HepG2 (cell line): ENCODE results near the gene COBLL1. TPM values are rescaled to one million over a fixed set of nuclear protein-coding genes. Genes with fewer than 3 reads are reported as not detected.
A peak's percentile ranks its signal among the peaks of the same experiment; 100 is the strongest.

Source experiments
- CBX2 ChIP-seq, 2 experiments: fragments of 200-600 bp in 1 of 2; sonication (generic); formaldehyde crosslinking in 1 of 2; IDR thresholded peaks; 2 replicates each; pipeline versions ENCODE4 v1.7.0 to v1.8.1; 2018 to 2022; ENCODE audit warnings: low read depth in 2 of 2, low read length in 1 of 2, mild to moderate bottlenecking in 1 of 2, missing genetic modification reagents in 1 of 2
- CREM ChIP-seq, 2 experiments: sonication (generic) in 1 of 2; formaldehyde crosslinking in 1 of 2; IDR thresholded peaks; 2 replicates each; pipeline versions ENCODE4 v1.4.0 to v1.6.1; 2016 to 2020; ENCODE audit warnings: antibody characterized with exemption in 1 of 2, mild to moderate bottlenecking in 1 of 2, missing genetic modification reagents in 1 of 2
- DNMT1 ChIP-seq: sonication (generic); formaldehyde crosslinking; IDR thresholded peaks from 2 replicates; pipeline ENCODE4 v1.5.1; 2020; ENCODE audit warnings: mild to moderate bottlenecking, missing genetic modification reagents
- EEA1 ChIP-seq: sonication (generic); formaldehyde crosslinking; IDR thresholded peaks from 2 replicates; pipeline ENCODE4 v1.5.1; 2020; ENCODE audit warnings: mild to moderate bottlenecking, missing genetic modification reagents, borderline replicate concordance
- ELF3 ChIP-seq: IDR thresholded peaks from 2 replicates; pipeline ENCODE4 v1.6.1; 2016; ENCODE audit warnings: missing genetic modification reagents, missing compliant biosample characterization
- GATA4 ChIP-seq: sonication (generic); IDR thresholded peaks from 2 replicates; pipeline ENCODE4 v1.6.1; 2016; ENCODE audit warnings: antibody characterized with exemption, low read depth, borderline replicate concordance
- GATAD2A ChIP-seq: IDR thresholded peaks from 2 replicates; pipeline ENCODE4 v1.6.1; 2016
- HOXA5 ChIP-seq: sonication (generic); formaldehyde crosslinking; IDR thresholded peaks from 2 replicates; pipeline ENCODE4 v1.4.0; 2020; ENCODE audit warnings: missing genetic modification reagents
- HOXA9 ChIP-seq: sonication (generic); formaldehyde crosslinking; IDR thresholded peaks from 2 replicates; pipeline ENCODE4 v1.8.1; 2022; ENCODE audit warnings: missing genetic modification reagents, mild to moderate bottlenecking, moderate library complexity, borderline replicate concordance
- MEF2D ChIP-seq: sonication (generic); formaldehyde crosslinking; IDR thresholded peaks from 2 replicates; pipeline ENCODE4 v1.5.1; 2020; ENCODE audit warnings: mild to moderate bottlenecking, missing genetic modification reagents
- NR2F1 ChIP-seq, 2 experiments: fragments of 450-650 bp in 1 of 2; formaldehyde crosslinking in 1 of 2; IDR thresholded peaks; 2 replicates each; pipeline versions ENCODE4 v1.5.0 to v1.6.1; 2016 to 2020; ENCODE audit warnings: mild to moderate bottlenecking in 1 of 2, missing compliant biosample characterization in 1 of 2, missing genetic modification reagents in 1 of 2, moderate library complexity in 1 of 2
- PPARG ChIP-seq: conservative IDR thresholded peaks from 2 replicates; pipeline ENCODE4 v1.6.1; 2016; ENCODE audit warnings: missing biosample characterization, missing genetic modification reagents
- RARA ChIP-seq: IDR thresholded peaks from 2 replicates; pipeline ENCODE4 v1.6.1; 2016; ENCODE audit warnings: missing genetic modification reagents, missing compliant biosample characterization
- SETDB1 ChIP-seq: sonication (generic); formaldehyde crosslinking; IDR thresholded peaks from 2 replicates; pipeline ENCODE4 v1.5.1; 2020; ENCODE audit warnings: missing genetic modification reagents, mild to moderate bottlenecking, borderline replicate concordance
- SIX4 ChIP-seq: sonication (generic); formaldehyde crosslinking; IDR thresholded peaks from 2 replicates; pipeline ENCODE4 v1.4.0; 2020; ENCODE audit warnings: missing genetic modification reagents
- SOX5 ChIP-seq: IDR thresholded peaks from 2 replicates; pipeline ENCODE4 v1.6.1; 2016; ENCODE audit warnings: borderline replicate concordance
- TBX3 ChIP-seq: fragments of 450-650 bp; IDR thresholded peaks from 2 replicates; pipeline ENCODE4 v1.6.1; 2017; ENCODE audit warnings: antibody characterized with exemption, mild to moderate bottlenecking, inconsistent platforms, borderline replicate concordance
- ZBTB4 ChIP-seq: sonication (generic); formaldehyde crosslinking; IDR thresholded peaks from 2 replicates; pipeline ENCODE4 v1.4.0; 2020; ENCODE audit warnings: missing genetic modification reagents, mild to moderate bottlenecking, borderline replicate concordance
- ZBTB43 ChIP-seq: sonication (generic); formaldehyde crosslinking; conservative IDR thresholded peaks from 2 replicates; pipeline ENCODE4 v1.4.0; 2020; ENCODE audit warnings: missing genetic modification reagents
- ZGPAT ChIP-seq: IDR thresholded peaks from 2 replicates; pipeline ENCODE4 v1.6.1; 2016; ENCODE audit warnings: mild to moderate bottlenecking
- ZNF326 ChIP-seq: sonication (generic); formaldehyde crosslinking; IDR thresholded peaks from 2 replicates; pipeline ENCODE4 v1.4.0; 2020; ENCODE audit warnings: missing genetic modification reagents, borderline replicate concordance
- ZNF781 ChIP-seq: sonication (generic); formaldehyde crosslinking; IDR thresholded peaks from 2 replicates; pipeline ENCODE4 v1.5.1; 2020; ENCODE audit warnings: borderline replicate concordance, mild to moderate bottlenecking, missing genetic modification reagents; ENCODE audit errors: not compliant biosample characterization
- polyA plus RNA-seq, 8 experiments: library from polyadenylated mRNA; depleted of rRNA in 3 of 8; stranded (reverse) in 7 of 8; unstranded in 1 of 8; fragments of >200 nt; fragmentation: Illumina TruSeq in 4 of 8; extraction: Trizol in 4 of 8; gene quantifications; 2 replicates each; pipeline versions ENCODE4 v1.2.1 to v1.2.3, GENCODE V29; 2011 to 2016; ENCODE audit warnings: low read depth in 4 of 8, missing spikeins in 1 of 8, mixed read lengths in 1 of 8; ENCODE audit not compliant: insufficient read depth in 1 of 8
- total RNA-seq, 5 experiments: library from RNA; depleted of rRNA; stranded (reverse); fragments of >200 nt; fragmentation: Illumina TruSeq; extraction: Trizol; gene quantifications; 2 replicates each; pipeline ENCODE4 v1.2.3, GENCODE V29; 2016; ENCODE audit warnings: low read depth in 1 of 5

Gene COBLL1
- total and polyA plus RNA-seq, 2 of the 13 experiments (the other 11 are each of a cell fraction or from before 2014, with no cell fraction given), result 32.6 to 86.8 TPM

- peak; percentile 85 for TF ChIP-seq ELF3 (CRISPR knock-in tag)
- TF ChIP-seq PPARG (CRISPR knock-in tag), result peak; percentile 96
- peak; percentile 87 for TF ChIP-seq HOXA5 (CRISPR knock-in tag)
- peak; percentile 87 for TF ChIP-seq SIX4 (CRISPR knock-in tag)
- TF ChIP-seq CREM (IDR thresholded peaks at IDR 0.05), result peak; percentile 79
- TF ChIP-seq CREM (CRISPR knock-in tag; IDR thresholded peaks at IDR 0.05), result no peak
- TF ChIP-seq CBX2 (IDR thresholded peaks at IDR 0.05; ENCODE audit: low read depth, low read length), result no peak
- TF ChIP-seq CBX2 (CRISPR knock-in tag; IDR thresholded peaks at IDR 0.05; ENCODE audit: low read depth), result no peak
- peak in 1 of 2 experiments; percentile 86; a peak in 2 of 4 replicates for TF ChIP-seq NR2F1 (CRISPR knock-in tag; IDR thresholded peaks at IDR 0.05)
- peak; percentile 30; the same call in 1 of the 2 replicates for TF ChIP-seq ZGPAT (CRISPR knock-in tag)
- peak; percentile 92 for TF ChIP-seq TBX3
- TF ChIP-seq DNMT1 (CRISPR knock-in tag), result no peak
- peak; percentile 94 for TF ChIP-seq GATAD2A (CRISPR knock-in tag)
- TF ChIP-seq ZNF781, result no peak
- TF ChIP-seq HOXA9 (CRISPR knock-in tag), result no peak; the same call in 1 of the 2 replicates
- no peak for TF ChIP-seq MEF2D (CRISPR knock-in tag)
- TF ChIP-seq EEA1 (CRISPR knock-in tag), result no peak
- no peak for TF ChIP-seq ZBTB4 (CRISPR knock-in tag)
- no peak for TF ChIP-seq SETDB1
- peak; percentile 87 for TF ChIP-seq RARA (CRISPR knock-in tag)
- no peak for TF ChIP-seq ZNF326
- TF ChIP-seq ZBTB43, result 0 out of 2 replicates have a peak, but pooled peaks have one; percentile 44
- peak; percentile 95 for TF ChIP-seq GATA4
- peak; percentile 85; the same call in 1 of the 2 replicates for TF ChIP-seq SOX5 (CRISPR knock-in tag)
Measured at GRCh38 chr2:164693390-164693789, 148.2 kb downstream of the COBLL1 start (continued).
